PC-3 (cell line): ENCODE measurements around the gene FXYD1. TPM values are rescaled to one million over a fixed set of nuclear protein-coding genes. Genes with fewer than 3 reads are reported as not detected.

Experiments used
- ATAC-seq: fragments of 200-7000 bp; cut with Tn5 transposase; 2 replicates; pipeline ENCODE4 v1.9.1; 2020; ENCODE audit warnings: mild to moderate bottlenecking, moderate library complexity
- BruUV-seq: library from RNA; stranded (reverse); fragments of 400-500 nt; replicated peaks from 2 replicates; lab custom pipeline; 2021; lab: Mats Ljungman, UMichigan
- CTCF ChIA-PET: fragments of 300-600 bp; sonication (Branson Sonifier 250); formaldehyde crosslinking; loops from one replicate; lab custom pipeline; 2022; ENCODE audit warnings: antibody characterized with exemption; lab: Charles Lee
- POLR2A ChIA-PET: fragments of 300-600 bp; sonication (Branson Sonifier 250); formaldehyde crosslinking; loops from one replicate; lab custom pipeline; 2022; ENCODE audit warnings: antibody characterized with exemption; ENCODE audit not compliant: unreplicated experiment; lab: Charles Lee
- DNase-seq: peaks from one replicate; pipeline ENCODE4 v3.0.0-alpha.2; 2015
- H2AFZ ChIP-seq: fragments of 300-600 bp; sonication (generic); 2 replicates; pipeline ENCODE4 v1.6.0; 2016; ENCODE audit warnings: antibody characterized with exemption, low read length
- H3F3A ChIP-seq: fragments of 300-600 bp; sonication (generic); one replicate; pipeline ENCODE4 v1.6.0; 2017; ENCODE audit warnings: antibody characterized with exemption, low read length, control low read depth, mild to moderate bottlenecking; ENCODE audit not compliant: unreplicated experiment
- H3K27ac ChIP-seq: fragments of 300-600 bp; sonication (generic); 2 replicates; pipeline ENCODE4 v1.5.1; 2016; ENCODE audit warnings: mild to moderate bottlenecking, low read length
- H3K27me3 ChIP-seq: fragments of 300-600 bp; sonication (generic); 2 replicates; pipeline ENCODE4 v1.6.1; 2016; ENCODE audit warnings: low read length, mixed read lengths
- H3K36me3 ChIP-seq: fragments of 300-600 bp; sonication (generic); 2 replicates; pipeline ENCODE4 v1.6.1; 2016; ENCODE audit warnings: low read depth, mixed run types, low read length, mixed read lengths
- H3K4me1 ChIP-seq: fragments of 300-600 bp; sonication (generic); 2 replicates; pipeline ENCODE4 v1.5.1; 2016; ENCODE audit warnings: low read length; ENCODE audit not compliant: insufficient read depth
- H3K4me2 ChIP-seq: fragments of 300-600 bp; sonication (generic); 2 replicates; pipeline ENCODE4 v1.6.0; 2016; ENCODE audit warnings: low read length
- H3K4me3 ChIP-seq: fragments of 300-600 bp; sonication (generic); 2 replicates; pipeline ENCODE4 v1.5.1; 2016; ENCODE audit warnings: mild to moderate bottlenecking, low read length, mixed read lengths
- H3K79me2 ChIP-seq: fragments of 300-600 bp; sonication (generic); 2 replicates; pipeline ENCODE4 v1.6.1; 2017; ENCODE audit warnings: low read length, mixed read lengths
- H3K9ac ChIP-seq: fragments of 300-600 bp; sonication (generic); 2 replicates; pipeline ENCODE4 v1.6.0; 2016; ENCODE audit warnings: mild to moderate bottlenecking, low read length
- H3K9me2 ChIP-seq: fragments of 300-600 bp; sonication (generic); replicated peaks from 2 replicates; pipeline ENCODE4 v1.6.1; 2016; ENCODE audit warnings: mixed run types, low read length, mixed read lengths
- H3K9me3 ChIP-seq: fragments of 300-600 bp; sonication (generic); 2 replicates; pipeline ENCODE4 v1.6.1; 2016; ENCODE audit warnings: low read length, mixed read lengths
- H4K20me1 ChIP-seq: fragments of 300-600 bp; sonication (generic); 2 replicates; pipeline ENCODE4 v1.6.1; 2016; ENCODE audit warnings: low read length, mixed read lengths
- EZH2 ChIP-seq: fragments of 300-600 bp; sonication (generic); IDR thresholded peaks from one replicate; pipeline ENCODE4 v1.6.1; 2017; ENCODE audit warnings: antibody characterized with exemption, mild to moderate bottlenecking, low read length; ENCODE audit not compliant: unreplicated experiment
- EZH2phosphoT487 ChIP-seq: fragments of 300-600 bp; sonication (generic); IDR thresholded peaks from 2 replicates; pipeline ENCODE4 v1.6.1; 2018; ENCODE audit warnings: mild to moderate bottlenecking, antibody characterized with exemption, low read length, borderline replicate concordance
- intact Hi-C: fragments of 100-400 bp; cut with micrococcal nuclease; formaldehyde crosslinking; loops from 2 replicates; pipeline ENCODE4 v1.9.0; 2023
- total RNA-seq: library from RNA; depleted of rRNA; stranded (reverse); fragments of >200 nt; gene quantifications from 2 replicates; pipeline ENCODE4 v1.2.3, GENCODE V29; 2014
- TF ChIP-seq, protein P1 (sequence below): fragments of 300-600 bp; sonication (generic); conservative IDR thresholded peaks from 2 replicates; pipeline ENCODE4 v1.5.1; 2017; ENCODE audit warnings: antibody characterized with exemption, low read depth, mild to moderate bottlenecking, low read length

Gene FXYD1
- total RNA-seq, 1 experiment from 2014 or later: not detected

DNA sequence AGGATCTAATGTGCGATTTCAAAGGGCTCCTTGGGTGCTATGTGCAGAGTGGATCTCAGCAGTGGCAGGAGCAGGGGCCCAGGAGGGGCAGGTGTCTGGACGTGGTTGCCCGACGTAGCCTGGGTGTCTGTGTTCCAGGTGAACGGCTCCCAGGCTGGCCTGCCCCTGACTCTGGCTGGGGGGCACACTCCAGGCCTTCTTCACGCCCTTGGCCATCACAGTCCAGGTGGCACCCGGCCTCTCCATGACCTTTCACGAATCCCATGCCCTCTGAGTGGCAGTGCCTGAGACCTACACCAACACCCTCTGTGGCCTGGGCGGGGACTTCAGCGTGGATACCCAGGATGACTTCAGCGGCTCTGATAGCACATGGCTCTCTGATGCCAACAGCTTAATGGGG lies 34.3 kb upstream of the FXYD1 start:
- no peaks in the 10 kb centered on the region for H4K20me1 ChIP-seq
- H3K4me3 ChIP-seq: no peak overlapping the region
- no peak overlapping the region for H3K27ac ChIP-seq
- CTCF ChIA-PET: no interaction called here
- no TSS peak for BruUV-seq
- TF ChIP-seq, protein P1, sequence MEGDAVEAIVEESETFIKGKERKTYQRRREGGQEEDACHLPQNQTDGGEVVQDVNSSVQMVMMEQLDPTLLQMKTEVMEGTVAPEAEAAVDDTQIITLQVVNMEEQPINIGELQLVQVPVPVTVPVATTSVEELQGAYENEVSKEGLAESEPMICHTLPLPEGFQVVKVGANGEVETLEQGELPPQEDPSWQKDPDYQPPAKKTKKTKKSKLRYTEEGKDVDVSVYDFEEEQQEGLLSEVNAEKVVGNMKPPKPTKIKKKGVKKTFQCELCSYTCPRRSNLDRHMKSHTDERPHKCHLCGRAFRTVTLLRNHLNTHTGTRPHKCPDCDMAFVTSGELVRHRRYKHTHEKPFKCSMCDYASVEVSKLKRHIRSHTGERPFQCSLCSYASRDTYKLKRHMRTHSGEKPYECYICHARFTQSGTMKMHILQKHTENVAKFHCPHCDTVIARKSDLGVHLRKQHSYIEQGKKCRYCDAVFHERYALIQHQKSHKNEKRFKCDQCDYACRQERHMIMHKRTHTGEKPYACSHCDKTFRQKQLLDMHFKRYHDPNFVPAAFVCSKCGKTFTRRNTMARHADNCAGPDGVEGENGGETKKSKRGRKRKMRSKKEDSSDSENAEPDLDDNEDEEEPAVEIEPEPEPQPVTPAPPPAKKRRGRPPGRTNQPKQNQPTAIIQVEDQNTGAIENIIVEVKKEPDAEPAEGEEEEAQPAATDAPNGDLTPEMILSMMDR: no peak
- no peak for TF ChIP-seq EZH2phosphoT487
- no peak for TF ChIP-seq EZH2
- no peaks in the 10 kb centered on the region for H3K79me2 ChIP-seq
- peaks cover 7% of the 10 kb centered on the region for H3K4me1 ChIP-seq
- intact Hi-C loops: no loop called here
- ATAC-seq (no peak), DNase-seq (no peak)
- POLR2A ChIA-PET: no interaction called here
- no peaks in the 10 kb centered on the region for H3K9me2 ChIP-seq
- no peak overlapping the region for H3K4me2 ChIP-seq
- no peaks in the 10 kb centered on the region for H3K9me3 ChIP-seq
- no peak overlapping the region for H3K9ac ChIP-seq
- H2AFZ ChIP-seq: no peak overlapping the region
- H3K36me3 ChIP-seq: no peaks in the 10 kb centered on the region
- no peaks in the 10 kb centered on the region for H3F3A ChIP-seq
- H3K27me3 ChIP-seq: no peaks in the 10 kb centered on the region

DNA sequence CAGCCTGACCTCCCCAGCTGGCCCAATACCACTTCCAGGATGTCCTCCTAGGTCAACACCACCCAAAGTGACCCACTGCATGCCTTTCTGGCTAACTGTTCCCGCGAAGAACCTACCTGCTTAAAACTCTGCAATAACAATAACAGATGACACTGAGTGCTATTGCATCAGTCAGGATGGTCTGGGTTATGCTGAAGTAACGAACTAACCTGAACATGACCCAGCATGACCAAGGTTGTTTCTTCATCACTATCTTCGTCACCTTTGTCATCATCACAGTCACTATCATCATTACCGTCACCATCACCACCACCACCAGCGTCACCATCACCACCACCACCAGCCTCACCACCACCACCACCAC lies 33.6 kb upstream of the FXYD1 start:
- no peak for TF ChIP-seq EZH2phosphoT487
- TF ChIP-seq, protein P1: no peak
- no peak for TF ChIP-seq EZH2
- Histone ChIP-seq H3K4me2 (no peak overlapping the region), H3K27ac (no peak overlapping the region), H3K36me3 (no peaks in the 10 kb centered on the region), H3K9me3 (no peaks in the 10 kb centered on the region), H3F3A (no peaks in the 10 kb centered on the region), H3K4me1 (peaks cover 7% of the 10 kb centered on the region), H3K79me2 (no peaks in the 10 kb centered on the region), H4K20me1 (no peaks in the 10 kb centered on the region), H3K4me3 (no peak overlapping the region), H2AFZ (no peak overlapping the region), H3K9ac (no peak overlapping the region), H3K9me2 (no peaks in the 10 kb centered on the region), H3K27me3 (no peaks in the 10 kb centered on the region)
- BruUV-seq: no TSS peak
- DNase-seq: no peak
- no peak for ATAC-seq
- ChIA-PET CTCF (no interaction called here), POLR2A (no interaction called here)
- intact Hi-C loops: no loop called here

DNA sequence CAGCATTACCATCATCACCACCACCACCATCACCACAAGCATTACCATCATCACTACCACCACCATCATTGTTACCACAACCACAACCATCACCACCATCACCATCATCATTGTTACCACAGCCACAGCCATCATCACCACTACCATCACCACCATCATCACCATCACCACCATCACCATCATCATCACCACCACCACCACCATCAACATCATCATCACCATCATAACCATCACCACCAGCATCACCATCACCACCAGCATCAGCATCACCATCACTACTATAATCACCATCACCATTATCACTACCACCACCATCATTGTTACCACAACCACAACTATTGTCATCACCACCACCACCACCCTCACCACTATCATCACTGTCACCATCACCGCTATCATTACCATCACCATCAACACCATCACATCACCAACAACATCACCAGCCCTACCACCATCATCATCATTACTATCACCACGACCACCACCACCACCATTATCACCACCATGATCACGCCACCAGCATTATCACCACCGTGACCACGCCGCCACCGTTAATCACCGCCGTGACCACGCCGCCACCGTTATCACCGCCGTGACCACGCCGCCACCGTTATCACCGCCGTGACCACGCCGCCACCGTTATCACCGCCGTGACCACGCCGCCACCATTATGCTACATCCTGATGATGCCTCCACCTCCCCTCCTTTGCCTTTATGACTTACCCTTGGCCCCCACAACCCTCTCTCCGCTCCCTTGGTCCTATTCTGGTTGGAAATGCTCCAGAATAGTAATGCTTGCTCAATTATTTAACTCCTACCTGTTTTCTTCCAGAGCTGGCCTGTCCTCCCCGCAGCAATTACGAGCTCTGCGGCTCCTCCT lies 33.0 kb upstream of the FXYD1 start:
- intact Hi-C loops: no loop called here
- Histone ChIP-seq H3K4me3 (no peak overlapping the region), H3K9ac (no peak overlapping the region), H2AFZ (no peak overlapping the region), H3K27me3 (no peaks in the 10 kb centered on the region), H3K79me2 (no peaks in the 10 kb centered on the region), H3K4me1 (peaks cover 7% of the 10 kb centered on the region), H3K4me2 (no peak overlapping the region), H3K27ac (no peak overlapping the region), H3F3A (no peaks in the 10 kb centered on the region), H3K9me2 (no peaks in the 10 kb centered on the region), H3K36me3 (no peaks in the 10 kb centered on the region), H3K9me3 (no peaks in the 10 kb centered on the region), H4K20me1 (no peaks in the 10 kb centered on the region)
- ATAC-seq (no peak), DNase-seq (no peak)
- ChIA-PET POLR2A (no interaction called here), CTCF (no interaction called here)
- TF ChIP-seq, protein P1: no peak
- TF ChIP-seq EZH2: no peak
- TF ChIP-seq EZH2phosphoT487: no peak
- BruUV-seq: no TSS peak
